GM20000 (cell line): ENCODE measurements around the gene CNPPD1.

Experiments used
- DNase-seq: peaks from one replicate; pipeline ENCODE4 v3.0.0; 2012; ENCODE audit warnings: low spot score
- TF ChIP-seq, protein P1 (sequence below): IDR thresholded peaks from 2 replicates; pipeline ENCODE4 v1.5.1; 2012; ENCODE audit warnings: mild to moderate bottlenecking, control low read depth; ENCODE audit errors: extremely low read depth, missing control alignments

Gene CNPPD1

GRCh38 chr2:219218732-219219701 is 42.3 kb upstream of the CNPPD1 start, which contains the start of gene ABCB6:
Gene ABCB6 (minus strand): TSS chr2:219218958. CDS start chr2:219218673, 285 bp downstream.
- TF ChIP-seq, protein P1, sequence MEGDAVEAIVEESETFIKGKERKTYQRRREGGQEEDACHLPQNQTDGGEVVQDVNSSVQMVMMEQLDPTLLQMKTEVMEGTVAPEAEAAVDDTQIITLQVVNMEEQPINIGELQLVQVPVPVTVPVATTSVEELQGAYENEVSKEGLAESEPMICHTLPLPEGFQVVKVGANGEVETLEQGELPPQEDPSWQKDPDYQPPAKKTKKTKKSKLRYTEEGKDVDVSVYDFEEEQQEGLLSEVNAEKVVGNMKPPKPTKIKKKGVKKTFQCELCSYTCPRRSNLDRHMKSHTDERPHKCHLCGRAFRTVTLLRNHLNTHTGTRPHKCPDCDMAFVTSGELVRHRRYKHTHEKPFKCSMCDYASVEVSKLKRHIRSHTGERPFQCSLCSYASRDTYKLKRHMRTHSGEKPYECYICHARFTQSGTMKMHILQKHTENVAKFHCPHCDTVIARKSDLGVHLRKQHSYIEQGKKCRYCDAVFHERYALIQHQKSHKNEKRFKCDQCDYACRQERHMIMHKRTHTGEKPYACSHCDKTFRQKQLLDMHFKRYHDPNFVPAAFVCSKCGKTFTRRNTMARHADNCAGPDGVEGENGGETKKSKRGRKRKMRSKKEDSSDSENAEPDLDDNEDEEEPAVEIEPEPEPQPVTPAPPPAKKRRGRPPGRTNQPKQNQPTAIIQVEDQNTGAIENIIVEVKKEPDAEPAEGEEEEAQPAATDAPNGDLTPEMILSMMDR = no peak
- peak; percentile 94 for DNase-seq

- peak; percentile 61 for DNase-seq
- TF ChIP-seq, protein P1 = no peak
Measured at GRCh38 chr2:219218217-219218731, 41.5 kb upstream of the CNPPD1 start.

DNA sequence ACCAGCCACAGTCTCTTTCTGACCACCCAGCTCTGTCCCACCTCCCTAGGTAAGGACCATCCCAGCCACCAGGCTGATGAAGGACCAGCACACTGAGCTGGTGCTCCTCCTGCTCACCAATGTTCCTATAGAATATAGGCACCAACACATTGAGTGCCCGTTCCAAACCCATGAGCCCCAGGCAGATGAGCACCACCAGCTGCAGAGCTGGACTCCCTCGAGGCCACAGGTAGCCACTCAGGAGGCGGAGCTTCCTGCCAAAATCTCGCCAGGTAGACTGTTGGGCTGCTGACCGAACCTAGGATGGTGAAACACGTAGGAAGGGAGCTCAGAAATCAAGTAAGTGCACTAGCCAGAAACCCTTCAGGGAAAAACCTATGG is 39.8 kb upstream of the CNPPD1 start:
- no peak for DNase-seq
- TF ChIP-seq, protein P1 = no peak

GRCh38 chr2:219215871-219216534 is 39.3 kb upstream of the CNPPD1 start:
- TF ChIP-seq, protein P1 = no peak
- no peak for DNase-seq

DNA sequence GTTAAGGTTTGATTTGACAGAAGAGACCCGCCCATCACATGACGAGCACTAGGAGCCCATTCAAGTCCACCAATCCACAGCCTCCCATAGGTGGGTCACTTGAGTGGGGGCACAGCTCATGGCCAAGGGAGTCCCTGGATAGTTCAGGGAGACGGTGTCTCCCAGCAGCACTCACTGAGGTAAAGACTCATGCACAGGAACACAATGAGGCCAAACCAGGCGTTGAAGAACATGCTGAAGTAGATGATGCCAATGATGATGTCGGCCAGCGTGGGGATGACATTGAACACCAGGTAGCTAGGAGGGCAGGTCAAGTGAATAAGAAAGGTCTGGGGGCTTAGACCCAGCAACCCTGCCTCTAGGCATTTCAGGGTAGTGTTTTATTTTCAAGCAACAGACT is 38.1 kb upstream of the CNPPD1 start:
- TF ChIP-seq, protein P1 = no peak
- no peak for DNase-seq

GRCh38 chr2:219214141-219214540 is 37.4 kb upstream of the CNPPD1 start:
- TF ChIP-seq, protein P1 = no peak
- DNase-seq = no peak
